Naive B cell (primary cell): ENCODE measurements around the gene DNAJC13. TPM values are rescaled to one million over a fixed set of nuclear protein-coding genes. Genes with fewer than 3 reads are reported as not detected.

ENCODE experiments used
- ATAC-seq, 2 donors: fragments of 150-1000 bp; cut with Tn5 transposase; 2 replicates each; pipeline ENCODE4 v1.10.0; 2021; ENCODE audit warnings: low read depth in 2 of 2, mild to moderate bottlenecking in 2 of 2, moderate library complexity in 2 of 2
- DNase-seq: peaks from one replicate; pipeline ENCODE4 v3.0.0; 2022
- H3K27ac Mint-ChIP-seq, 6 donors: one replicate each; pipeline ENCODE4 v1.8.0; 2020 to 2022; ENCODE audit warnings: mild to moderate bottlenecking in 6 of 6, mixed read lengths in 6 of 6, moderate library complexity in 5 of 6, inconsistent platforms in 2 of 6
- H3K27me3 Mint-ChIP-seq, 3 donors: one replicate each; pipeline ENCODE4 v1.8.0; 2021 to 2022; ENCODE audit warnings: mixed read lengths in 3 of 3, mild to moderate bottlenecking in 1 of 3
- H3K36me3 Mint-ChIP-seq, 2 donors: one replicate each; pipeline ENCODE4 v1.8.0; 2020 to 2022; ENCODE audit warnings: mixed read lengths in 2 of 2, inconsistent platforms in 1 of 2, mild to moderate bottlenecking in 1 of 2
- H3K4me1 Mint-ChIP-seq, 3 donors: one replicate each; pipeline ENCODE4 v1.8.0; 2020 to 2022; ENCODE audit warnings: mixed read lengths in 3 of 3, inconsistent platforms in 1 of 3, mild to moderate bottlenecking in 1 of 3, moderate library complexity in 1 of 3
- H3K4me3 Mint-ChIP-seq, 8 donors: one replicate each; pipeline ENCODE4 v1.8.0; 2020 to 2022; ENCODE audit warnings: mild to moderate bottlenecking in 8 of 8, mixed read lengths in 8 of 8, moderate library complexity in 8 of 8, inconsistent platforms in 2 of 8
- H3K9me3 Mint-ChIP-seq, 7 donors: one replicate each; pipeline ENCODE4 v1.8.0; 2020 to 2022; ENCODE audit warnings: mixed read lengths in 7 of 7, mild to moderate bottlenecking in 5 of 7, inconsistent platforms in 2 of 7, moderate library complexity in 1 of 7
- polyA plus RNA-seq, 6 donors: library from polyadenylated mRNA; unstranded; fragments of 300-500 nt; fragmentation: Illumina TruSeq; gene quantifications; one replicate each; pipeline ENCODE4 v1.2.3, GENCODE V29; 2021; ENCODE audit warnings: low read depth in 6 of 6

Gene DNAJC13
- polyA plus RNA-seq, 6 donors from 2014 or later, result 7.0 to 16.3 (median 12.5) TPM

GRCh38 chr3:132513057-132513456 is 95.8 kb downstream of the DNAJC13 start:
- no peaks in the 10 kb centered on the region for H3K4me1 Mint-ChIP-seq
- H3K4me3 Mint-ChIP-seq, result no peak overlapping the region
- H3K36me3 Mint-ChIP-seq, result peaks cover 18 to 31% of the 10 kb centered on the region in 2 donors
- no peaks in the 10 kb centered on the region for H3K27me3 Mint-ChIP-seq
- no peak overlapping the region for H3K27ac Mint-ChIP-seq
- ATAC-seq, result no peak
- no peak for DNase-seq
- H3K9me3 Mint-ChIP-seq, result no peaks in the 10 kb centered on the region

GRCh38 chr3:132517311-132517710 is 100.0 kb downstream of the DNAJC13 start:
- H3K27me3 Mint-ChIP-seq, result no peaks in the 10 kb centered on the region
- H3K4me3 Mint-ChIP-seq, result no peak overlapping the region
- H3K27ac Mint-ChIP-seq, result no peak overlapping the region
- peaks cover 8 to 41% of the 10 kb centered on the region in 2 donors for H3K36me3 Mint-ChIP-seq
- H3K9me3 Mint-ChIP-seq, result no peaks in the 10 kb centered on the region
- H3K4me1 Mint-ChIP-seq, result no peaks in the 10 kb centered on the region
- no peak for ATAC-seq
- DNase-seq, result no peak

GRCh38 chr3:132519914-132520313 is 102.6 kb downstream of the DNAJC13 start:
- ATAC-seq, result no peak
- Mint-ChIP-seq H3K4me3 (no peak overlapping the region), H3K9me3 (no peaks in the 10 kb centered on the region), H3K27me3 (no peaks in the 10 kb centered on the region), H3K36me3 (peaks cover 23 to 39% of the 10 kb centered on the region in 2 donors), H3K4me1 (no peaks in the 10 kb centered on the region), H3K27ac (peak overlapping the region in 1 of 6 donors; percentile 7)
- DNase-seq, result no peak

GRCh38 chr3:132521901-132522300 is 104.6 kb downstream of the DNAJC13 start:
- H3K4me1 Mint-ChIP-seq, result no peaks in the 10 kb centered on the region
- no peak overlapping the region for H3K27ac Mint-ChIP-seq
- H3K9me3 Mint-ChIP-seq, result no peaks in the 10 kb centered on the region
- DNase-seq, result no peak
- no peak for ATAC-seq
- peaks cover 19 to 42% of the 10 kb centered on the region in 2 donors for H3K36me3 Mint-ChIP-seq
- no peaks in the 10 kb centered on the region for H3K27me3 Mint-ChIP-seq
- H3K4me3 Mint-ChIP-seq, result no peak overlapping the region

- Mint-ChIP-seq H3K9me3 (no peaks in the 10 kb centered on the region), H3K4me1 (no peaks in the 10 kb centered on the region), H3K27ac (peak overlapping the region in 2 of 6 donors; percentile 3 to 68), H3K4me3 (no peak overlapping the region), H3K36me3 (peaks cover 15 to 40% of the 10 kb centered on the region in 2 donors), H3K27me3 (no peaks in the 10 kb centered on the region)
- ATAC-seq (no peak), DNase-seq (no peak)
Observed at GRCh38 chr3:132522353-132522752, 105.1 kb downstream of the DNAJC13 start.

GRCh38 chr3:132530624-132531023 is 113.3 kb downstream of the DNAJC13 start:
- Mint-ChIP-seq H3K36me3 (peaks cover 18 to 23% of the 10 kb centered on the region in 2 donors), H3K4me1 (no peaks in the 10 kb centered on the region), H3K27me3 (no peaks in the 10 kb centered on the region), H3K9me3 (no peaks in the 10 kb centered on the region), H3K4me3 (no peak overlapping the region), H3K27ac (peak overlapping the region in 1 of 6 donors; percentile 15)
- no peak for ATAC-seq
- DNase-seq, result no peak

GRCh38 chr3:132535575-132536441 is 118.5 kb downstream of the DNAJC13 start:
- H3K27me3 Mint-ChIP-seq, result no peaks in the 10 kb centered on the region
- H3K4me1 Mint-ChIP-seq, result no peaks in the 10 kb centered on the region
- peaks cover 19 to 22% of the 10 kb centered on the region in 2 donors for H3K36me3 Mint-ChIP-seq
- H3K9me3 Mint-ChIP-seq, result no peaks in the 10 kb centered on the region
- peak overlapping the region in 2 of 6 donors; percentile 34 to 38 for H3K27ac Mint-ChIP-seq
- peak; percentile 18 for DNase-seq
- no peak for ATAC-seq
- no peak overlapping the region for H3K4me3 Mint-ChIP-seq

GRCh38 chr3:132536442-132537153 is 119.3 kb downstream of the DNAJC13 start:
- H3K27ac Mint-ChIP-seq, result no peak overlapping the region
- DNase-seq (no peak), ATAC-seq (no peak)
- peaks cover 18 to 22% of the 10 kb centered on the region in 2 donors for H3K36me3 Mint-ChIP-seq
- no peaks in the 10 kb centered on the region for H3K27me3 Mint-ChIP-seq
- no peaks in the 10 kb centered on the region for H3K4me1 Mint-ChIP-seq
- H3K9me3 Mint-ChIP-seq, result no peaks in the 10 kb centered on the region
- H3K4me3 Mint-ChIP-seq, result peak overlapping the region in 1 of 8 donors; percentile 80

GRCh38 chr3:132537297-132537696 is 120.0 kb downstream of the DNAJC13 start:
- Mint-ChIP-seq H3K36me3 (peaks cover 18 to 22% of the 10 kb centered on the region in 2 donors), H3K9me3 (no peaks in the 10 kb centered on the region), H3K4me3 (no peak overlapping the region), H3K27ac (peak overlapping the region in 1 of 6 donors; percentile 60), H3K4me1 (no peaks in the 10 kb centered on the region), H3K27me3 (no peaks in the 10 kb centered on the region)
- ATAC-seq, result no peak
- DNase-seq, result no peak

- Mint-ChIP-seq H3K36me3 (peaks cover 18 to 22% of the 10 kb centered on the region in 2 donors), H3K27me3 (no peaks in the 10 kb centered on the region), H3K4me1 (no peaks in the 10 kb centered on the region), H3K9me3 (no peaks in the 10 kb centered on the region), H3K27ac (no peak overlapping the region), H3K4me3 (no peak overlapping the region)
- no peak for ATAC-seq
- DNase-seq, result no peak
Observed at GRCh38 chr3:132538072-132538471, 120.8 kb downstream of the DNAJC13 start.

GRCh38 chr3:132539681-132540080 is 122.4 kb downstream of the DNAJC13 start:
- peaks cover 16 to 18% of the 10 kb centered on the region in 2 donors for H3K36me3 Mint-ChIP-seq
- DNase-seq (no peak), ATAC-seq (no peak)
- H3K4me3 Mint-ChIP-seq, result no peak overlapping the region
- H3K27me3 Mint-ChIP-seq, result no peaks in the 10 kb centered on the region
- H3K27ac Mint-ChIP-seq, result peak overlapping the region in 1 of 6 donors; percentile 60
- H3K9me3 Mint-ChIP-seq, result no peaks in the 10 kb centered on the region
- H3K4me1 Mint-ChIP-seq, result no peaks in the 10 kb centered on the region

GRCh38 chr3:132542577-132542976 is 125.3 kb downstream of the DNAJC13 start:
- Mint-ChIP-seq H3K9me3 (no peaks in the 10 kb centered on the region), H3K4me3 (no peak overlapping the region), H3K4me1 (no peaks in the 10 kb centered on the region), H3K36me3 (peaks cover 13 to 16% of the 10 kb centered on the region in 2 donors), H3K27me3 (no peaks in the 10 kb centered on the region), H3K27ac (peak overlapping the region in 2 of 6 donors; percentile 14 to 65)
- DNase-seq, result no peak
- no peak for ATAC-seq

- Mint-ChIP-seq H3K27me3 (no peaks in the 10 kb centered on the region), H3K9me3 (no peaks in the 10 kb centered on the region), H3K27ac (peak overlapping the region in 1 of 6 donors; percentile 14), H3K4me1 (no peaks in the 10 kb centered on the region), H3K36me3 (peaks cover 13 to 16% of the 10 kb centered on the region in 2 donors), H3K4me3 (no peak overlapping the region)
- DNase-seq (no peak), ATAC-seq (no peak)
Observed at GRCh38 chr3:132543011-132543739, 125.9 kb downstream of the DNAJC13 start.
